ENCODE measurements around the gene COL6A6. TPM values are rescaled to one million over a fixed set of nuclear protein-coding genes. Genes with fewer than 3 reads are reported as not detected.
A peak's percentile ranks its signal among the peaks of the same experiment; 100 is the strongest.

COL6A6 gene
- not detected in 2 replicates for polyA plus RNA-seq (2011; rRNA removed)
- not detected in 2 replicates for polyA minus RNA-seq (2011; rRNA and poly(A)+ RNA removed)

- TF ChIP-seq CTCF (IDR thresholded peaks at IDR 0.05; ENCODE audit: low read depth, low read length) = no peak
- ChIA-PET POLR2A (no interaction called here), CTCF (interaction anchor here (1.1 kb wide), 1 partner anchor 22 kb away, joined by 3 read pairs; no protein-coding TSS in a partner anchor)
- H3K4me3 ChIP-seq (ENCODE audit: low read depth, low read length) = no peak within 1 kb of the TSS
- no peaks in the 10 kb centered on the region for H3K9me3 ChIP-seq (ENCODE audit: control insufficient read depth, insufficient read depth, low read length)
- H3K27me3 ChIP-seq (ENCODE audit: control insufficient read depth, insufficient read depth, low read length) = peaks cover 17% of the 10 kb centered on the region
- H3K27ac ChIP-seq (ENCODE audit: low read depth, low read length) = no peak within 1 kb of the TSS
- no peak for DNase-seq (ENCODE audit: low read depth, low spot score)
These were observed at the start of gene COL6A6 for GRCh38 chr3:130516645-130517512. Gene COL6A6, plus strand, starts transcription at chr3:130517177. Its CDS starts 43,188 bp downstream, at chr3:130560365.

GRCh38 chr3:130468311-130468710, 48.7 kb upstream of the COL6A6 start:
- ChIA-PET CTCF (interaction anchor here (0.7 kb wide), 1 partner anchor 60 kb away, joined by 3 read pairs; no protein-coding TSS in a partner anchor), POLR2A (no interaction called here)
- no peak for DNase-seq (ENCODE audit: low read depth, low spot score)

GRCh38 chr3:130470126-130470525, 46.9 kb upstream of the COL6A6 start:
- ChIA-PET CTCF (no interaction called here), POLR2A (no interaction called here)
- no peak for TF ChIP-seq CTCF (IDR thresholded peaks at IDR 0.05; ENCODE audit: low read depth, low read length)
- no peak for DNase-seq (ENCODE audit: low read depth, low spot score)
- H3K4me3 ChIP-seq (ENCODE audit: low read depth, low read length) = no peak overlapping the region
- H3K27me3 ChIP-seq (ENCODE audit: control insufficient read depth, insufficient read depth, low read length) = no peaks in the 10 kb centered on the region
- no peak overlapping the region for H3K27ac ChIP-seq (ENCODE audit: low read depth, low read length)
- no peaks in the 10 kb centered on the region for H3K9me3 ChIP-seq (ENCODE audit: control insufficient read depth, insufficient read depth, low read length)

More at GRCh38 chr3:130468311-130468710, 48.7 kb upstream of the COL6A6 start:
- TF ChIP-seq CTCF (IDR thresholded peaks at IDR 0.05; ENCODE audit: low read depth, low read length) = no peak
- no peaks in the 10 kb centered on the region for H3K27me3 ChIP-seq (ENCODE audit: control insufficient read depth, insufficient read depth, low read length)
- H3K4me3 ChIP-seq (ENCODE audit: low read depth, low read length) = no peak overlapping the region
- no peak overlapping the region for H3K27ac ChIP-seq (ENCODE audit: low read depth, low read length)
- no peaks in the 10 kb centered on the region for H3K9me3 ChIP-seq (ENCODE audit: control insufficient read depth, insufficient read depth, low read length)

GRCh38 chr3:130473416-130473815, 43.6 kb upstream of the COL6A6 start:
- ChIA-PET CTCF (no interaction called here), POLR2A (no interaction called here)
- Histone ChIP-seq H3K9me3 (ENCODE audit: control insufficient read depth, insufficient read depth, low read length) (no peaks in the 10 kb centered on the region), H3K4me3 (ENCODE audit: low read depth, low read length) (no peak overlapping the region), H3K27ac (ENCODE audit: low read depth, low read length) (no peak overlapping the region), H3K27me3 (ENCODE audit: control insufficient read depth, insufficient read depth, low read length) (no peaks in the 10 kb centered on the region)
- TF ChIP-seq CTCF (IDR thresholded peaks at IDR 0.05; ENCODE audit: low read depth, low read length) = no peak
- no peak for DNase-seq (ENCODE audit: low read depth, low spot score)

GRCh38 chr3:130480736-130481135, 36.2 kb upstream of the COL6A6 start:
- DNase-seq (ENCODE audit: low read depth, low spot score) = peak; percentile 1
- ChIA-PET POLR2A (no interaction called here), CTCF (interaction anchor here (0.5 to 0.8 kb wide), 4 partner anchors 235 to 520 kb away, joined by 3 to 6 read pairs (median 3); no protein-coding TSS in a partner anchor)
- Histone ChIP-seq H3K27ac (ENCODE audit: low read depth, low read length) (no peak overlapping the region), H3K9me3 (ENCODE audit: control insufficient read depth, insufficient read depth, low read length) (no peaks in the 10 kb centered on the region), H3K27me3 (ENCODE audit: control insufficient read depth, insufficient read depth, low read length) (no peaks in the 10 kb centered on the region), H3K4me3 (ENCODE audit: low read depth, low read length) (no peak overlapping the region)
- TF ChIP-seq CTCF (IDR thresholded peaks at IDR 0.05; ENCODE audit: low read depth, low read length) = peak; percentile 50

All from AG04450 (cell line).